SK-N-SH (cell line): ENCODE data around the gene PRTFDC1. TPM values are rescaled to one million over a fixed set of nuclear protein-coding genes. Genes with fewer than 3 reads are reported as not detected.

Experiments used
- CTCF ChIA-PET: fragments of 300-600, 350-600 bp; formaldehyde crosslinking; extraction: SDS; loops from one replicate; lab custom pipeline; 2021; lab: Yijun Ruan, JAX
- POLR2A ChIA-PET: fragments of 350-600 bp; sonication (Branson Sonifier 250); formaldehyde crosslinking; extraction: SDS; loops from one replicate; lab custom pipeline; 2020; ENCODE audit warnings: antibody characterized with exemption, inconsistent platforms; lab: Yijun Ruan, JAX
- DNase-seq: peaks from one replicate; pipeline ENCODE4 v3.0.0; 2012
- H2AFZ ChIP-seq: fragments of 200-600 bp; sonication (generic); 2 replicates; pipeline ENCODE4 v1.8.1; 2016; ENCODE audit warnings: antibody characterized with exemption, mild to moderate bottlenecking, low read depth
- H3F3A ChIP-seq: fragments of 200-600 bp; sonication (generic); replicated peaks from 2 replicates; pipeline ENCODE3; 2016; ENCODE audit warnings: antibody characterized with exemption, mild to moderate bottlenecking; ENCODE audit not compliant: insufficient read depth
- H3K27ac ChIP-seq, 2 experiments: fragments of 200-500 bp in 1 of 2; fragments of 200-600 bp in 1 of 2; sonication (Bioruptor generic) in 1 of 2; sonication (generic), shearing (Covaris generic) in 1 of 2; 2 replicates each; pipeline versions ENCODE4 v1.5.1 to v1.6.1; 2014 to 2016; ENCODE audit warnings: low read depth in 2 of 2, inconsistent platforms in 1 of 2, low read length in 1 of 2, mild to moderate bottlenecking in 1 of 2, mixed read lengths in 1 of 2
- H3K27me3 ChIP-seq: fragments of 200-600 bp; sonication (generic), shearing (Covaris generic); 2 replicates; pipeline ENCODE4 v1.6.1; 2016; ENCODE audit warnings: mixed run types; ENCODE audit not compliant: insufficient read depth
- H3K36me3 ChIP-seq, 2 experiments: fragments of 200-500 bp in 1 of 2; fragments of 200-600 bp in 1 of 2; sonication (Bioruptor generic) in 1 of 2; sonication (generic) in 1 of 2; replicated peaks in 1 of 2; 2 replicates each; pipeline versions ENCODE3 to v1.5.1; 2014 to 2016; ENCODE audit warnings: low read length in 1 of 2, mild to moderate bottlenecking in 1 of 2; ENCODE audit not compliant: insufficient read depth in 2 of 2, control insufficient read depth in 1 of 2
- H3K4me1 ChIP-seq, 2 experiments: fragments of 200-500 bp in 1 of 2; fragments of 200-600 bp in 1 of 2; sonication (Bioruptor generic) in 1 of 2; sonication (generic), shearing (Covaris generic) in 1 of 2; 2 replicates each; pipeline versions ENCODE4 v1.5.1 to v1.6.1; 2014 to 2016; ENCODE audit warnings: low read depth in 1 of 2, low read length in 1 of 2, mixed run types in 1 of 2; ENCODE audit not compliant: insufficient read depth in 2 of 2, control insufficient read depth in 1 of 2
- H3K4me2 ChIP-seq: fragments of 200-600 bp; sonication (generic), shearing (Covaris generic); 2 replicates; pipeline ENCODE4 v1.6.1; 2017; ENCODE audit warnings: mixed run types
- H3K4me3 ChIP-seq, 2 experiments: fragments of 200-500 bp in 1 of 2; fragments of 200-600 bp in 1 of 2; sonication (Bioruptor generic) in 1 of 2; sonication (generic), shearing (Covaris generic) in 1 of 2; 2 replicates each; pipeline versions ENCODE4 v1.5.1 to v1.8.1; 2014 to 2016; ENCODE audit warnings: low read depth in 2 of 2, inconsistent platforms in 1 of 2, low read length in 1 of 2, mild to moderate bottlenecking in 1 of 2, mixed read lengths in 1 of 2, moderate library complexity in 1 of 2
- H3K79me2 ChIP-seq: fragments of 200-600 bp; sonication (generic); 2 replicates; pipeline ENCODE4 v1.8.1; 2017; ENCODE audit warnings: mild to moderate bottlenecking; ENCODE audit not compliant: insufficient read depth
- H3K9ac ChIP-seq: fragments of 200-600 bp; sonication (generic); 2 replicates; pipeline ENCODE4 v1.6.1; 2017; ENCODE audit warnings: mixed run types
- H3K9me2 ChIP-seq: fragments of 200-600 bp; sonication (generic); 2 replicates; pipeline ENCODE4 v1.6.1; 2017; ENCODE audit warnings: mixed run types
- H3K9me3 ChIP-seq: fragments of 200-600 bp; sonication (generic); 2 replicates; pipeline ENCODE4 v1.6.1; 2017; ENCODE audit warnings: mixed run types, mild to moderate bottlenecking, moderate library complexity
- H4K20me1 ChIP-seq: fragments of 200-600 bp; sonication (generic); 2 replicates; pipeline ENCODE4 v1.6.1; 2017; ENCODE audit warnings: mild to moderate bottlenecking, mixed run types; ENCODE audit not compliant: insufficient read depth
- EZH2phosphoT487 ChIP-seq: fragments of 200-600 bp; sonication (generic); IDR thresholded peaks from 2 replicates; pipeline ENCODE4 v1.6.1; 2017; ENCODE audit warnings: low read depth, mixed run types, mild to moderate bottlenecking, antibody characterized with exemption, moderate library complexity, borderline replicate concordance
- IRF3 ChIP-seq: fragments of 150-350 bp; IDR thresholded peaks from 2 replicates; pipeline ENCODE4 v1.6.1; 2016; ENCODE audit warnings: mild to moderate bottlenecking, low read depth, low read length
- MAX ChIP-seq: IDR thresholded peaks from 2 replicates; pipeline ENCODE4 v1.4.0; 2012; ENCODE audit warnings: low read depth
- NFIC ChIP-seq: IDR thresholded peaks from 2 replicates; pipeline ENCODE4 v1.4.0; 2012; ENCODE audit warnings: borderline replicate concordance
- NRF1 ChIP-seq: IDR thresholded peaks from 2 replicates; pipeline ENCODE4 v1.6.1; 2012; ENCODE audit warnings: low read depth, mild to moderate bottlenecking, low read length
- PBX3 ChIP-seq: IDR thresholded peaks from 2 replicates; pipeline ENCODE4; 2012
- RCOR1 ChIP-seq: fragments of 150-350 bp; IDR thresholded peaks from 2 replicates; pipeline ENCODE4 v1.6.1; 2017; ENCODE audit warnings: antibody characterized with exemption, low read length
- REST ChIP-seq: IDR thresholded peaks from 2 replicates; pipeline ENCODE4 v1.6.1; 2012; ENCODE audit warnings: mild to moderate bottlenecking, low read depth, low read length, moderate library complexity
- RXRA ChIP-seq: IDR thresholded peaks from 2 replicates; pipeline ENCODE4 v1.4.0; 2012; ENCODE audit warnings: low read depth, mild to moderate bottlenecking, borderline replicate concordance
- SIN3A ChIP-seq: IDR thresholded peaks from 2 replicates; pipeline ENCODE4 v1.6.1; 2012; ENCODE audit warnings: low read depth, mild to moderate bottlenecking, low read length, moderate library complexity, borderline replicate concordance
- TAF1 ChIP-seq: IDR thresholded peaks from 2 replicates; pipeline ENCODE4 v1.6.1; 2012; ENCODE audit warnings: low read depth, mild to moderate bottlenecking, low read length, moderate library complexity, borderline replicate concordance
- TCF12 ChIP-seq: IDR thresholded peaks from 2 replicates; pipeline ENCODE4 v1.4.0; 2012
- TEAD4 ChIP-seq: IDR thresholded peaks from 2 replicates; pipeline ENCODE4 v1.4.0; 2012; ENCODE audit warnings: mild to moderate bottlenecking, borderline replicate concordance; ENCODE audit not compliant: insufficient read depth
- USF1 ChIP-seq: IDR thresholded peaks from 2 replicates; pipeline ENCODE4 v1.4.0; 2012; ENCODE audit warnings: low read depth, borderline replicate concordance
- USF2 ChIP-seq: fragments of 150-350 bp; IDR thresholded peaks from 2 replicates; pipeline ENCODE4 v1.6.1; 2017; ENCODE audit warnings: antibody characterized with exemption, low read length, low read depth, borderline replicate concordance
- ZBTB33 ChIP-seq: IDR thresholded peaks from 2 replicates; pipeline ENCODE4 v1.4.0; 2012; ENCODE audit warnings: low read depth, borderline replicate concordance
- WGBS: methylation state at CpG from one replicate; pipeline ENCODE4 v1.1.6; 2017; ENCODE audit warnings: low lambda C conversion rate; 5-methylcytosine and 5-hydroxymethylcytosine counted together
- polyA plus RNA-seq, 3 experiments: library from polyadenylated mRNA; depleted of rRNA; stranded (reverse); fragments of >200 nt; gene quantifications; 2 replicates each; pipeline ENCODE4 v1.2.3, GENCODE V29; 2012

PRTFDC1 gene
- polyA plus RNA-seq, 1 of the 3 experiments (the other 2 are of a cell fraction), result 6.6 TPM

GRCh38 chr10:24821986-24822385, 130.4 kb downstream of the PRTFDC1 start:
- Histone ChIP-seq H3K9me2 (no peaks in the 10 kb centered on the region), H3K27ac (no peak overlapping the region), H3K79me2 (no peaks in the 10 kb centered on the region), H3F3A (peaks cover 7% of the 10 kb centered on the region), H3K9ac (no peak overlapping the region), H3K27me3 (no peaks in the 10 kb centered on the region), H3K4me1 (peaks cover 0 to 3% of the 10 kb centered on the region in 2 experiments; a peak in 3 of 4 replicates), H3K9me3 (no peaks in the 10 kb centered on the region), H3K4me3 (no peak overlapping the region), H3K36me3 (no peaks in the 10 kb centered on the region), H2AFZ (no peak overlapping the region), H4K20me1 (no peaks in the 10 kb centered on the region), H3K4me2 (no peak overlapping the region)
- WGBS, result 61% methylated on average over 3 of the region's 3 CpGs
- no peak for TF ChIP-seq REST
- TF ChIP-seq TCF12, result 0 out of 2 replicates have a peak, but pooled peaks have one; percentile 23
- no peak for DNase-seq
- ChIA-PET CTCF (no interaction called here), POLR2A (no interaction called here)

- H3K4me2 ChIP-seq, result no peak overlapping the region
- H3K79me2 ChIP-seq, result no peaks in the 10 kb centered on the region
- peaks cover 3 to 6% of the 10 kb centered on the region in 2 experiments; a peak in 1 of 4 replicates for H3K4me1 ChIP-seq
- H3K9me3 ChIP-seq, result no peaks in the 10 kb centered on the region
- H3K27ac ChIP-seq, result no peak overlapping the region
- no peak overlapping the region for H3K4me3 ChIP-seq
- no peaks in the 10 kb centered on the region for H4K20me1 ChIP-seq
- no peaks in the 10 kb centered on the region for H3F3A ChIP-seq
- H3K9ac ChIP-seq, result no peak overlapping the region
- no peaks in the 10 kb centered on the region for H3K9me2 ChIP-seq
- 70% methylated on average over 6 of the region's 6 CpGs for WGBS
- no peak for DNase-seq
- H3K27me3 ChIP-seq, result no peaks in the 10 kb centered on the region
- no peak overlapping the region for H2AFZ ChIP-seq
- POLR2A ChIA-PET, result no interaction called here
- CTCF ChIA-PET, result no interaction called here
- no peaks in the 10 kb centered on the region for H3K36me3 ChIP-seq
- TF ChIP-seq RXRA (no peak), EZH2phosphoT487 (no peak), NRF1 (no peak), RCOR1 (no peak), IRF3 (no peak), ZBTB33 (no peak), TCF12 (no peak), NFIC (no peak), TAF1 (no peak), PBX3 (no peak), USF1 (no peak), TEAD4 (no peak), SIN3A (no peak), MAX (no peak), USF2 (no peak)
These were observed 135.5 kb downstream of the PRTFDC1 start for GRCh38 chr10:24816868-24817396.
